Keratinocyte (primary cell): Measurements from ENCODE around the gene BCAS3. TPM values are rescaled to one million over a fixed set of nuclear protein-coding genes. Genes with fewer than 3 reads are reported as not detected.

Source experiments
- DNase-seq: peaks from one replicate; pipeline ENCODE4 v3.0.0-alpha.2; 2011; ENCODE audit warnings: low read depth, missing footprints, low spot score
- FAIRE-seq: peaks from 2 replicates; lab custom pipeline; 2011; peaks lifted over from hg19 to GRCh38; lab: Jason Lieb, UNC
- H2AFZ ChIP-seq: 2 replicates; pipeline ENCODE4 v1.6.0; 2012; ENCODE audit warnings: low read length, control low read depth, inconsistent platforms; ENCODE audit not compliant: control insufficient read depth
- H3K27ac ChIP-seq: 2 replicates; pipeline ENCODE4 v1.5.1; 2011; ENCODE audit warnings: low read length; ENCODE audit not compliant: control insufficient read depth, insufficient read depth
- H3K27me3 ChIP-seq: 3 replicates; pipeline ENCODE4 v1.6.0; 2011; ENCODE audit warnings: low read length; ENCODE audit not compliant: control insufficient read depth, insufficient read depth; ENCODE audit errors: extremely low read depth
- H3K36me3 ChIP-seq, 2 experiments: 2 replicates in 1 of 2; 3 replicates in 1 of 2; pipeline ENCODE4 v1.5.1; 2011; ENCODE audit warnings: low read length in 2 of 2, mild to moderate bottlenecking in 1 of 2; ENCODE audit not compliant: control insufficient read depth in 2 of 2, insufficient read depth in 2 of 2; ENCODE audit errors: extremely low read depth in 1 of 2
- H3K4me1 ChIP-seq: 3 replicates; pipeline ENCODE4 v1.5.1; 2011; ENCODE audit warnings: low read length; ENCODE audit not compliant: control insufficient read depth, insufficient read depth; ENCODE audit errors: extremely low read depth
- H3K4me2 ChIP-seq: 3 replicates; pipeline ENCODE4 v1.6.0; 2011; ENCODE audit warnings: low read depth, low read length; ENCODE audit not compliant: control insufficient read depth, insufficient read depth; ENCODE audit errors: extremely low read depth
- H3K4me3 ChIP-seq, 3 experiments: fragments of 200-600 bp in 1 of 3; sonication (generic) in 1 of 3; 2 replicates in 2 of 3; 3 replicates in 1 of 3; pipeline ENCODE4 v1.5.1; 2011 to 2016; ENCODE audit warnings: low read length in 3 of 3, mild to moderate bottlenecking in 3 of 3, control low read depth in 2 of 3, inconsistent platforms in 1 of 3, low read depth in 1 of 3, mixed read lengths in 1 of 3, mixed run types in 1 of 3, moderate library complexity in 1 of 3; ENCODE audit not compliant: control insufficient read depth in 2 of 3, insufficient read depth in 2 of 3; ENCODE audit errors: extremely low read depth in 1 of 3
- H3K79me2 ChIP-seq: 2 replicates; pipeline ENCODE4 v1.6.0; 2012; ENCODE audit warnings: low read length; ENCODE audit not compliant: control insufficient read depth, insufficient read depth
- H3K9ac ChIP-seq: 3 replicates; pipeline ENCODE4 v1.6.0; 2011; ENCODE audit warnings: low read length; ENCODE audit not compliant: control insufficient read depth, insufficient read depth; ENCODE audit errors: extremely low read depth
- H3K9me1 ChIP-seq: 3 replicates; pipeline ENCODE4 v1.6.0; 2011; ENCODE audit warnings: low read length; ENCODE audit not compliant: control insufficient read depth, insufficient read depth; ENCODE audit errors: extremely low read depth
- H3K9me3 ChIP-seq: 2 replicates; pipeline ENCODE4 v1.5.1; 2012; ENCODE audit warnings: low read depth, low read length; ENCODE audit not compliant: control insufficient read depth
- H4K20me1 ChIP-seq: 3 replicates; pipeline ENCODE4 v1.6.0; 2011; ENCODE audit warnings: low read length; ENCODE audit not compliant: control insufficient read depth, insufficient read depth; ENCODE audit errors: extremely low read depth
- CTCF ChIP-seq, 3 experiments: IDR thresholded peaks in 1 of 3; conservative IDR thresholded peaks in 1 of 3; optimal IDR thresholded peaks in 1 of 3; 2 replicates in 2 of 3; 3 replicates in 1 of 3; pipeline versions ENCODE3 to v1.5.1; 2011; ENCODE audit warnings: low read length in 3 of 3, mild to moderate bottlenecking in 3 of 3, moderate library complexity in 2 of 3, control low read depth in 1 of 3, inconsistent platforms in 1 of 3; ENCODE audit not compliant: insufficient read depth in 2 of 3; ENCODE audit errors: extremely low read depth in 1 of 3
- EZH2 ChIP-seq: IDR thresholded peaks from one replicate; pipeline ENCODE4 v1.6.1; 2012; ENCODE audit warnings: inconsistent platforms, mild to moderate bottlenecking, low read length, moderate library complexity
- dilution Hi-C: fragments of 300-500 bp; cut with MboI; formaldehyde crosslinking; loops from one replicate; pipeline ENCODE4 v1.7.0; 2020; ENCODE audit warnings: low sequenced_read_pairs; ENCODE audit not compliant: extremely low pct_ligation_motif_present
- polyA plus RNA-seq, 5 experiments: library from polyadenylated mRNA; depleted of rRNA in 3 of 5; stranded (reverse) in 3 of 5; stranded (forward) in 1 of 5; unstranded in 1 of 5; fragments of >200 nt; gene quantifications; 1 replicate in 1 of 5; 2 replicates in 3 of 5; 3 replicates in 1 of 5; pipeline versions ENCODE4 v1.2.1 to v1.2.3, GENCODE V29; 2011 to 2012; ENCODE audit warnings: missing spikeins in 2 of 5, low read depth in 1 of 5, low replicate concordance in 1 of 5

The BCAS3 gene
- polyA plus RNA-seq, 1 donor (not counting 4 experiments of a cell fraction or from before 2014, with no cell fraction given) = 11.8 TPM

- Histone ChIP-seq H3K4me3 (no peak overlapping the region), H3K4me1 (no peaks in the 10 kb centered on the region), H3K9me1 (no peaks in the 10 kb centered on the region), H3K27me3 (peaks cover 78% of the 10 kb centered on the region), H3K9me3 (no peaks in the 10 kb centered on the region), H3K27ac (no peak overlapping the region), H4K20me1 (no peaks in the 10 kb centered on the region), H2AFZ (no peak overlapping the region), H3K36me3 (no peaks in the 10 kb centered on the region), H3K4me2 (no peak overlapping the region), H3K9ac (no peak overlapping the region), H3K79me2 (no peaks in the 10 kb centered on the region)
- dilution Hi-C loops = no loop called here
- no peak for FAIRE-seq
- no peak for TF ChIP-seq CTCF (optimal IDR thresholded peaks at IDR 0.05 in 1 of 3, IDR thresholded peaks at IDR 0.05 in 1 of 3, conservative IDR thresholded peaks at IDR 0.05 in 1 of 3; ENCODE audit: extremely low read depth in 1 of 3, insufficient read depth in 2 of 3, low read length in 3 of 3)
- TF ChIP-seq EZH2 = peak; percentile 99
- DNase-seq = no peak
Observed at GRCh38 chr17:61396586-61397085, 719.0 kb downstream of the BCAS3 start.

GRCh38 chr17:61397086-61397842, 719.6 kb downstream of the BCAS3 start:
- peaks cover 83% of the 10 kb centered on the region for H3K27me3 ChIP-seq
- no peak overlapping the region for H2AFZ ChIP-seq
- no peak overlapping the region for H3K4me2 ChIP-seq
- H3K9ac ChIP-seq = no peak overlapping the region
- H3K9me1 ChIP-seq = no peaks in the 10 kb centered on the region
- H3K79me2 ChIP-seq = no peaks in the 10 kb centered on the region
- H3K9me3 ChIP-seq = no peaks in the 10 kb centered on the region
- TF ChIP-seq EZH2 (no peak), CTCF (optimal IDR thresholded peaks at IDR 0.05 in 1 of 3, IDR thresholded peaks at IDR 0.05 in 1 of 3, conservative IDR thresholded peaks at IDR 0.05 in 1 of 3; ENCODE audit: extremely low read depth in 1 of 3, insufficient read depth in 2 of 3, low read length in 3 of 3) (no peak)
- no peaks in the 10 kb centered on the region for H3K36me3 ChIP-seq
- no peak for FAIRE-seq
- H3K4me1 ChIP-seq = no peaks in the 10 kb centered on the region
- no peak for DNase-seq
- H3K4me3 ChIP-seq = no peak overlapping the region
- H4K20me1 ChIP-seq = no peaks in the 10 kb centered on the region
- H3K27ac ChIP-seq = no peak overlapping the region
- dilution Hi-C loops = no loop called here
